Activated T-cell treated with anti-CD3 and anti-CD28 coated beads for 24 hours (primary cell): ENCODE results near the gene SIAH3.
"Not testable (repeated sequence)": the region's sequence is repeated elsewhere in the genome, so short reads cannot be mapped to it uniquely, and the experiment has no call there.

Source experiments
- DNase-seq: peaks from one replicate; pipeline ENCODE4 v3.0.0-alpha.2; 2020; ENCODE audit warnings: low read depth

The SIAH3 gene

GRCh38 chr13:45851171-45851921, at the start of gene SIAH3:
Gene SIAH3, minus strand, starts transcription at chr13:45851753. Its CDS starts 124 bp downstream, at chr13:45851629.
- DNase-seq: no peak

- DNase-seq: no peak
Observed at GRCh38 chr13:45899406-45899805, 47.9 kb upstream of the SIAH3 start.

GRCh38 chr13:45897562-45897961, 46.0 kb upstream of the SIAH3 start:
- no peak for DNase-seq

- DNase-seq: no peak
Observed at GRCh38 chr13:45896285-45896684, 44.7 kb upstream of the SIAH3 start.

GRCh38 chr13:45895881-45896280, 44.3 kb upstream of the SIAH3 start:
- DNase-seq: no peak

GRCh38 chr13:45892513-45892912, 41.0 kb upstream of the SIAH3 start:
- no peak for DNase-seq

- no peak for DNase-seq
Observed at GRCh38 chr13:45889590-45890243, 38.2 kb upstream of the SIAH3 start.

GRCh38 chr13:45886466-45886865, 34.9 kb upstream of the SIAH3 start:
- no peak for DNase-seq

- DNase-seq: no peak
Observed at GRCh38 chr13:45885194-45885593, 33.6 kb upstream of the SIAH3 start.

GRCh38 chr13:45882626-45883025, 31.1 kb upstream of the SIAH3 start:
- DNase-seq: no peak

GRCh38 chr13:45881353-45881752, 29.8 kb upstream of the SIAH3 start:
- no peak for DNase-seq

GRCh38 chr13:45880242-45880641, 28.7 kb upstream of the SIAH3 start:
- DNase-seq: no peak

- DNase-seq: no peak
Observed at GRCh38 chr13:45879666-45880065, 28.1 kb upstream of the SIAH3 start.

- no peak for DNase-seq
Observed at GRCh38 chr13:45878966-45879365, 27.4 kb upstream of the SIAH3 start.

- no peak for DNase-seq
Observed at GRCh38 chr13:45876781-45877180, 25.2 kb upstream of the SIAH3 start.

GRCh38 chr13:45875951-45876350, 24.4 kb upstream of the SIAH3 start:
- no peak for DNase-seq

- DNase-seq: no peak
Observed at GRCh38 chr13:45873491-45874325, 22.2 kb upstream of the SIAH3 start.

- DNase-seq: no peak
Observed at GRCh38 chr13:45872566-45872965, 21.0 kb upstream of the SIAH3 start.

GRCh38 chr13:45871201-45871600, 19.6 kb upstream of the SIAH3 start:
- not testable (repeated sequence) for DNase-seq

GRCh38 chr13:45870232-45870631, 18.7 kb upstream of the SIAH3 start:
- no peak for DNase-seq

- DNase-seq: no peak
Observed at GRCh38 chr13:45865414-45865813, 13.9 kb upstream of the SIAH3 start.

- no peak for DNase-seq
Observed at GRCh38 chr13:45863709-45864590, 12.4 kb upstream of the SIAH3 start.
